ENCODE results near the gene ITGB1BP2. TPM values are rescaled to one million over a fixed set of nuclear protein-coding genes. Genes with fewer than 3 reads are reported as not detected.

The ITGB1BP2 gene
- total and polyA plus RNA-seq, 2 of the 8 experiments (the other 6 are each of a cell fraction or from before 2014, with no cell fraction given) = 2.9 to 5.2 TPM

- no peaks in the 10 kb centered on the region for H3K36me3 ChIP-seq (ENCODE audit: control insufficient read depth in 2 of 4, insufficient read depth in 4 of 4, low read length in 3 of 4)
- no peaks in the 10 kb centered on the region for H3K27me3 ChIP-seq (replicated peaks in 1 of 4; ENCODE audit: control insufficient read depth in 3 of 4, extremely low read depth in 1 of 4, insufficient read depth in 3 of 4, low read length in 3 of 4)
- no peaks in the 10 kb centered on the region for H4K20me1 ChIP-seq (replicated peaks in 1 of 2; ENCODE audit: control insufficient read depth in 1 of 2, insufficient read depth in 2 of 2, low read length in 2 of 2)
- no peak overlapping the region for H2BK15ac ChIP-seq (ENCODE audit: low read length)
- H2BK5ac ChIP-seq (ENCODE audit: low read depth, low read length) = no peak overlapping the region
- POLR2A ChIA-PET (ENCODE audit: partially characterized antibody) = no interaction called here
- H4K5ac ChIP-seq (ENCODE audit: insufficient read length, low read depth, low read length) = no peak overlapping the region
- H3K9me3 ChIP-seq (ENCODE audit: insufficient read depth in 2 of 2, low read depth in 1 of 2, low read length in 1 of 2) = no peaks in the 10 kb centered on the region
- H3K9ac ChIP-seq (replicated peaks in 1 of 4; ENCODE audit: extremely low read depth in 1 of 4, low read depth in 3 of 4, low read length in 3 of 4) = no peak overlapping the region
- H4K91ac ChIP-seq (replicated peaks; ENCODE audit: insufficient read length, low read length) = no peak overlapping the region
- H3K4me3 ChIP-seq (ENCODE audit: extremely low read depth in 1 of 4, insufficient read depth in 2 of 4, low read depth in 3 of 4, low read length in 4 of 4) = no peak overlapping the region
- peak; percentile 89 for FAIRE-seq
- H3K27ac ChIP-seq (ENCODE audit: low read depth, low read length) = no peak overlapping the region
- no peak overlapping the region for H3K23ac ChIP-seq (ENCODE audit: insufficient read length)
- no peak overlapping the region for H4K8ac ChIP-seq (ENCODE audit: extremely low read depth, insufficient read depth, low read length)
- H2BK12ac ChIP-seq (ENCODE audit: low read depth, low read length) = no peak overlapping the region
- H3K4ac ChIP-seq (replicated peaks; ENCODE audit: insufficient read length, low read depth, low read length) = no peak overlapping the region
- no peak overlapping the region for H2AFZ ChIP-seq (ENCODE audit: low read length)
- H3K4me2 ChIP-seq (ENCODE audit: insufficient read depth in 1 of 2, low read depth in 2 of 2, low read length in 2 of 2) = no peak overlapping the region
- no peak overlapping the region for H2AK5ac ChIP-seq (ENCODE audit: low read depth, low read length)
- no peak overlapping the region for H3K18ac ChIP-seq (ENCODE audit: extremely low read depth, low read length)
- no peak for DNase-seq (ENCODE audit: low read depth in 1 of 2, low spot score in 2 of 2)
- H2BK20ac ChIP-seq (ENCODE audit: low read length) = no peak overlapping the region
- 80% methylated on average over 1 of the region's 1 CpG; no CpG with 5 or more reads in 1 of the 2 experiments for WGBS, 2 experiments (ENCODE audit: extremely low coverage in 1 of 2, insufficient coverage in 1 of 2, insufficient read length in 1 of 2, insufficient replicate concordance in 2 of 2, low coverage in 1 of 2, low lambda C conversion rate in 2 of 2, missing lambda C conversion rate in 1 of 2)
- no peak overlapping the region for H2BK120ac ChIP-seq (replicated peaks; ENCODE audit: low read depth, low read length)
- no peaks in the 10 kb centered on the region for H3K23me2 ChIP-seq (ENCODE audit: low read depth, low read length)
- no peaks in the 10 kb centered on the region for H3K4me1 ChIP-seq (replicated peaks in 1 of 4; ENCODE audit: control insufficient read depth in 3 of 4, insufficient read depth in 4 of 4, low read length in 3 of 4)
- CTCF ChIA-PET (ENCODE audit: partially characterized antibody) = no interaction called here
- no peak overlapping the region for H3K56ac ChIP-seq (replicated peaks; ENCODE audit: insufficient read length, low read depth, low read length)
- H3K79me1 ChIP-seq (ENCODE audit: low read depth, low read length) = no peaks in the 10 kb centered on the region
- H3K79me2 ChIP-seq (ENCODE audit: control insufficient read depth in 1 of 2, insufficient read depth in 2 of 2, low read length in 2 of 2) = no peaks in the 10 kb centered on the region
- H3K14ac ChIP-seq (ENCODE audit: insufficient read length) = no peak overlapping the region
- TF ChIP-seq RBBP5 (IDR thresholded peaks at IDR 0.05; ENCODE audit: borderline replicate concordance, low read depth, low read length) = no peak
These were observed 20.2 kb downstream of the ITGB1BP2 start for GRCh38 chrX:71321731-71322130.
